Activated T-helper 17 cell treated with anti-CD3 and anti-CD28 coated beads, Interleukin-2, amount 50 U/mL, for 72 hours (primary cell): Measurements from ENCODE around the gene TPD52L1. TPM values are rescaled to one million over a fixed set of nuclear protein-coding genes. Genes with fewer than 3 reads are reported as not detected.
A peak's percentile ranks its signal among the peaks of the same experiment; 100 is the strongest.

Experiments
- ATAC-seq: fragments of 150-1000 bp; cut with Tn5 transposase; replicated peaks from 2 replicates; pipeline ENCODE4 v1.10.0; 2021; ENCODE audit warnings: mild to moderate bottlenecking, moderate library complexity
- H3K27ac Mint-ChIP-seq: one replicate; pipeline ENCODE4 v1.8.0; 2022; ENCODE audit warnings: mixed read lengths
- H3K27me3 Mint-ChIP-seq: one replicate; pipeline ENCODE4 v1.8.0; 2022; ENCODE audit warnings: mixed read lengths
- H3K36me3 Mint-ChIP-seq: one replicate; pipeline ENCODE4 v1.8.0; 2022; ENCODE audit warnings: low read depth, mild to moderate bottlenecking, mixed read lengths
- H3K4me1 Mint-ChIP-seq: one replicate; pipeline ENCODE4 v1.8.0; 2022; ENCODE audit warnings: mixed read lengths
- H3K4me3 Mint-ChIP-seq: one replicate; pipeline ENCODE4 v1.8.0; 2022; ENCODE audit warnings: mild to moderate bottlenecking, mixed read lengths
- H3K9me3 Mint-ChIP-seq: one replicate; pipeline ENCODE4 v1.8.0; 2022; ENCODE audit warnings: mixed read lengths
- total RNA-seq, 2 donors: library from RNA; stranded (reverse); gene quantifications; one replicate each; pipeline ENCODE4 v1.2.3, GENCODE V29; 2022

Gene TPD52L1
- total RNA-seq, 2 donors from 2014 or later, result 0.58 to 1.1 TPM

DNA sequence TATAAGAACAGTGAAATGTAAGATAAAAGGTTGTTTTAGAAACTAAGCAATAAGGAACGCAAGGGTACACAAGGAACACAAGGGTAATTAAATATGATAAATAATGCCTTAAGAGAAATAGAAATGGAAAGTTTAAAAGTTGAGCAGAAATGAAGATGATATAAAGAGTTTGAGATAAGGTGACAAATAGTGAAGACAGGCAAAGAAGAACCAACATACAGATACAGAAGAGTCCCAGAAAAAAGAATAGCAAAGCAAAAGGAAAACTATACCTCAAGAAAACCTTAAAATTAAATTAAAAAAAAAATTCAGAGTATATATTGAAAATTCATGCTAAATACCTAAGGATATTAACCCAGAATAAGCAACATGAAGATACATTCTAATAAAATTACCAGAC is 131.8 kb downstream of the TPD52L1 start:
- no peak for ATAC-seq
- H3K9me3 Mint-ChIP-seq, result peaks cover 18% of the 10 kb centered on the region
- no peaks in the 10 kb centered on the region for H3K27me3 Mint-ChIP-seq
- H3K4me3 Mint-ChIP-seq, result no peak overlapping the region
- H3K36me3 Mint-ChIP-seq, result peaks cover 93% of the 10 kb centered on the region
- H3K27ac Mint-ChIP-seq, result no peak overlapping the region
- peaks cover 26% of the 10 kb centered on the region for H3K4me1 Mint-ChIP-seq

GRCh38 chr6:125285936-125286335 is 132.4 kb downstream of the TPD52L1 start:
- peaks cover 24% of the 10 kb centered on the region for H3K4me1 Mint-ChIP-seq
- no peak overlapping the region for H3K27ac Mint-ChIP-seq
- peaks cover 18% of the 10 kb centered on the region for H3K9me3 Mint-ChIP-seq

DNA sequence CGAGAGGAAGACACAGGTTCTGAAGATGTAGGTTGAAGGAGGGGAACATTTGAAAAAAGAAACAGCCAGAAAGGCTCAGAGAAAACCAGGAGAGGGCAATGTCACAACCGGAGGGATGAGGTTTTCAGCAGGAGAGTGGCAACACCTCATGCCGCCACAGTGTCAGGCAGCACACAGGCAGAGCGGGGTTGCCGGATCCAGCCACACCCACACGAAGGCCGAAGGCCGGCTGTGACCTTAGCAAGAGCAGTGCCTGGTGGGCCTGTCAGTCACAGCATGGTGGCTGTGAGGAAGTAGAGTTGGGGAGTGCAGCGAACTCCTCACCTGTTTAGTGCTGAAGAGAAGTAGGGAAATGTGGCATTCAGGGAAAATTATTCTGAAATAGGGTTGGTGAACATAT is 134.1 kb downstream of the TPD52L1 start:
- peaks cover 93% of the 10 kb centered on the region for H3K36me3 Mint-ChIP-seq
- H3K27me3 Mint-ChIP-seq, result no peaks in the 10 kb centered on the region

More at GRCh38 chr6:125285936-125286335, 132.4 kb downstream of the TPD52L1 start:
- Mint-ChIP-seq H3K27me3 (no peaks in the 10 kb centered on the region), H3K4me3 (no peak overlapping the region), H3K36me3 (peaks cover 93% of the 10 kb centered on the region)
- no peak for ATAC-seq

DNA sequence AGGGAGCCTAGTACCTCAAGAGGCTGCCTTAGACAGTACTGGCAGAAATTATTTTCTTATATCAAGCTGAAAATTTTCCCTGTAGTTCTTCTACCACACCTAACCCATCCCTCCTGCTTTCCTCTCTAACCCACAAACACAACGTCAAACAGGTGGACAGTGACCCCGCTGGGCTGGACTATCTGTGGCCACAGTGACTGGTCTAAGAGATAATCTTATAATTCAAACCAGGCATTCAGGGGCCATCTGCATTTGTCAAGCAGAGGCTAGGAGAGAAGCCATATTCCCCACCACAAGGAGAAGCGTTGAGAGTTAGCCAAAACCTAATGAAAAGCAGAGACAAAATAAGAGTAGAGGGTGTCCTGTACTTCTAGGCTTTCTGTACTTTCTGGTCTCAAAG is 140.0 kb downstream of the TPD52L1 start:
- H3K36me3 Mint-ChIP-seq, result peaks cover 93% of the 10 kb centered on the region
- H3K27me3 Mint-ChIP-seq, result no peaks in the 10 kb centered on the region
- peaks cover 21% of the 10 kb centered on the region for H3K4me1 Mint-ChIP-seq
- H3K4me3 Mint-ChIP-seq, result no peak overlapping the region
- no peaks in the 10 kb centered on the region for H3K9me3 Mint-ChIP-seq
- H3K27ac Mint-ChIP-seq, result peak overlapping the region; percentile 44
- no peak for ATAC-seq

More for the DNA sequence above, 134.1 kb downstream of the TPD52L1 start:
- no peak overlapping the region for H3K27ac Mint-ChIP-seq
- no peak overlapping the region for H3K4me3 Mint-ChIP-seq
- ATAC-seq, result no peak
- peaks cover 22% of the 10 kb centered on the region for H3K4me1 Mint-ChIP-seq
- H3K9me3 Mint-ChIP-seq, result peaks cover 12% of the 10 kb centered on the region

- no peaks in the 10 kb centered on the region for H3K27me3 Mint-ChIP-seq
- H3K4me1 Mint-ChIP-seq, result peaks cover 22% of the 10 kb centered on the region
- H3K9me3 Mint-ChIP-seq, result no peaks in the 10 kb centered on the region
- no peak overlapping the region for H3K4me3 Mint-ChIP-seq
- ATAC-seq, result no peak
- H3K36me3 Mint-ChIP-seq, result peaks cover 98% of the 10 kb centered on the region
- peak overlapping the region; percentile 44 for H3K27ac Mint-ChIP-seq
Measured at GRCh38 chr6:125294036-125294435, 140.5 kb downstream of the TPD52L1 start.

DNA sequence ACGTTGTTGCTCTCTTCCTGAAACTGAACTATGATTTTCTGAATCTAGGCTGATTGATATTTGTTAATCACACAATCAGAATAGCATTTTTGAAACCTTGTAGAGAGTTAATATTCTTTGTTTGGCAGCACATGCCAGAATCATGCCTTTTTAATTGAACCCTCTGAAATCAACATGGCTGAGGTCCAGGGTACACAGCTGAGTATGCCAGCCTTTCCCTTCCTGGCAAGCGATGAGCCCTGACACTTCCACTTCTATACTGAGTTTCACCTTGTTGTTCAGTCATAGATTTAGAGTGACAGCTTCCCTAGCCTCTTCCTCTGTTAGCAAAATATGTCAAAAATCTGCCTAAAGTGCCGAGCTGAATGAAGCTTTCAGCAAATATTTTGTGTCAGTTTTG is 141.4 kb downstream of the TPD52L1 start:
- H3K27me3 Mint-ChIP-seq, result no peaks in the 10 kb centered on the region
- no peak for ATAC-seq
- H3K9me3 Mint-ChIP-seq, result no peaks in the 10 kb centered on the region
- no peak overlapping the region for H3K4me3 Mint-ChIP-seq
- peaks cover 100% of the 10 kb centered on the region for H3K36me3 Mint-ChIP-seq
- peaks cover 28% of the 10 kb centered on the region for H3K4me1 Mint-ChIP-seq
- H3K27ac Mint-ChIP-seq, result no peak overlapping the region

GRCh38 chr6:125296471-125296870 is 142.9 kb downstream of the TPD52L1 start:
- Mint-ChIP-seq H3K27me3 (no peaks in the 10 kb centered on the region), H3K4me1 (peaks cover 35% of the 10 kb centered on the region), H3K27ac (no peak overlapping the region), H3K4me3 (no peak overlapping the region), H3K36me3 (peaks cover 98% of the 10 kb centered on the region), H3K9me3 (no peaks in the 10 kb centered on the region)
- ATAC-seq, result no peak

GRCh38 chr6:125299257-125299656 is 145.7 kb downstream of the TPD52L1 start:
- peak overlapping the region; percentile 94 for H3K27ac Mint-ChIP-seq
- peaks cover 8% of the 10 kb centered on the region for H3K9me3 Mint-ChIP-seq
- peak; percentile 43 for ATAC-seq
- H3K4me1 Mint-ChIP-seq, result peaks cover 38% of the 10 kb centered on the region
- no peaks in the 10 kb centered on the region for H3K27me3 Mint-ChIP-seq
- peaks cover 70% of the 10 kb centered on the region for H3K36me3 Mint-ChIP-seq
- peak overlapping the region; percentile 92 for H3K4me3 Mint-ChIP-seq

- H3K4me3 Mint-ChIP-seq, result peak overlapping the region; percentile 92
- ATAC-seq, result no peak
- peaks cover 8% of the 10 kb centered on the region for H3K9me3 Mint-ChIP-seq
- peaks cover 38% of the 10 kb centered on the region for H3K4me1 Mint-ChIP-seq
- H3K36me3 Mint-ChIP-seq, result peaks cover 52% of the 10 kb centered on the region
- H3K27me3 Mint-ChIP-seq, result no peaks in the 10 kb centered on the region
- peak overlapping the region; percentile 94 for H3K27ac Mint-ChIP-seq
Measured at GRCh38 chr6:125300992-125301434, 147.4 kb downstream of the TPD52L1 start.

GRCh38 chr6:125301435-125302391 is 148.1 kb downstream of the TPD52L1 start, which contains the start of gene HDDC2:
TSS of gene HDDC2 (minus strand) at chr6:125301967. CDS start at chr6:125301932, 35 bp downstream.
- Mint-ChIP-seq H3K27ac (peak within 1 kb of the TSS; percentile 94), H3K9me3 (peaks cover 8% of the 10 kb centered on the region), H3K4me3 (peak within 1 kb of the TSS; percentile 92), H3K4me1 (peaks cover 37% of the 10 kb centered on the region), H3K27me3 (no peaks in the 10 kb centered on the region), H3K36me3 (peaks cover 45% of the 10 kb centered on the region)
- peak; percentile 78 for ATAC-seq

- Mint-ChIP-seq H3K9me3 (peaks cover 8% of the 10 kb centered on the region), H3K27me3 (no peaks in the 10 kb centered on the region), H3K4me3 (peak overlapping the region; percentile 92), H3K36me3 (peaks cover 33% of the 10 kb centered on the region), H3K4me1 (peaks cover 27% of the 10 kb centered on the region), H3K27ac (peak overlapping the region; percentile 65)
- no peak for ATAC-seq
Measured at GRCh38 chr6:125302840-125303511, 149.4 kb downstream of the TPD52L1 start.

GRCh38 chr6:125303512-125303854 is 149.9 kb downstream of the TPD52L1 start:
- Mint-ChIP-seq H3K27ac (peak overlapping the region; percentile 65), H3K4me1 (peaks cover 23% of the 10 kb centered on the region), H3K36me3 (peaks cover 28% of the 10 kb centered on the region), H3K27me3 (no peaks in the 10 kb centered on the region), H3K4me3 (peak overlapping the region; percentile 92), H3K9me3 (peaks cover 8% of the 10 kb centered on the region)
- ATAC-seq, result no peak

GRCh38 chr6:125304970-125305660 is 151.5 kb downstream of the TPD52L1 start:
- Mint-ChIP-seq H3K27me3 (no peaks in the 10 kb centered on the region), H3K4me1 (peaks cover 13% of the 10 kb centered on the region), H3K9me3 (peaks cover 8% of the 10 kb centered on the region), H3K36me3 (peaks cover 11% of the 10 kb centered on the region), H3K27ac (no peak overlapping the region), H3K4me3 (no peak overlapping the region)
- ATAC-seq, result no peak

DNA sequence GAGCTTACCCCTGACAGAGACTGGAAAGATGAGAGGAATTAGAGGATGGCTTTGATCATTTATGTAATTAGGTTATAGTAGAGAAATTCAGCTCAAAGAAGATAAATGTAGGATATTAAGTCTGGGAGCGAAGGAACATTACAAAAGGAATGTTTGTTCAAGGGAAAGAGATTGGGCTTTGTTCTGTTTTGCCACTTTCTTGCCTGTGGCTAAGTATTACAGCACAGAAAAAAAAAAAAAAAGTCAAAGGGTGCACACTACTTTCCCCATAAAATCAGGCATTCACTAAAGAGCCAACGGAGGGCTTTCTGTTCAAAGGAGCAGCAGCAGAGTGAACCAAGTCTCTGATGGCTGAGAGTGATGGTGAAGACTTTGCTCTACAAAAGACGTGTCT is 153.2 kb downstream of the TPD52L1 start:
- peaks cover 8% of the 10 kb centered on the region for H3K4me1 Mint-ChIP-seq
- ATAC-seq, result no peak
- no peak overlapping the region for H3K27ac Mint-ChIP-seq
- H3K4me3 Mint-ChIP-seq, result no peak overlapping the region
- peaks cover 8% of the 10 kb centered on the region for H3K9me3 Mint-ChIP-seq
- no peaks in the 10 kb centered on the region for H3K36me3 Mint-ChIP-seq
- H3K27me3 Mint-ChIP-seq, result no peaks in the 10 kb centered on the region
